IgD-negative memory B cell (primary cell): ENCODE results near the gene SNRK. TPM values are rescaled to one million over a fixed set of nuclear protein-coding genes. Genes with fewer than 3 reads are reported as not detected.

ENCODE experiments used
- H3K27ac Mint-ChIP-seq, 3 donors: one replicate each; pipeline ENCODE4 v1.8.0; 2020 to 2022; ENCODE audit warnings: mild to moderate bottlenecking in 3 of 3, mixed read lengths in 3 of 3, moderate library complexity in 1 of 3
- H3K27me3 Mint-ChIP-seq: one replicate; pipeline ENCODE4 v1.8.0; 2021; ENCODE audit warnings: mixed read lengths
- H3K36me3 Mint-ChIP-seq: one replicate; pipeline ENCODE4 v1.8.0; 2020; ENCODE audit warnings: mild to moderate bottlenecking, mixed read lengths
- H3K4me1 Mint-ChIP-seq, 3 donors: one replicate each; pipeline ENCODE4 v1.8.0; 2020 to 2022; ENCODE audit warnings: mixed read lengths in 3 of 3, mild to moderate bottlenecking in 1 of 3
- H3K4me3 Mint-ChIP-seq, 4 donors: one replicate each; pipeline ENCODE4 v1.8.0; 2020 to 2022; ENCODE audit warnings: mild to moderate bottlenecking in 4 of 4, mixed read lengths in 4 of 4, moderate library complexity in 3 of 4
- H3K9me3 Mint-ChIP-seq, 3 donors: one replicate each; pipeline ENCODE4 v1.8.0; 2020 to 2021; ENCODE audit warnings: mixed read lengths in 3 of 3, mild to moderate bottlenecking in 1 of 3
- polyA plus RNA-seq: library from polyadenylated mRNA; unstranded; fragments of 300-500 nt; fragmentation: Illumina TruSeq; gene quantifications from one replicate; pipeline ENCODE4 v1.2.3, GENCODE V29; 2021

SNRK gene
- polyA plus RNA-seq, 1 donor from 2014 or later: 24.8 TPM

DNA sequence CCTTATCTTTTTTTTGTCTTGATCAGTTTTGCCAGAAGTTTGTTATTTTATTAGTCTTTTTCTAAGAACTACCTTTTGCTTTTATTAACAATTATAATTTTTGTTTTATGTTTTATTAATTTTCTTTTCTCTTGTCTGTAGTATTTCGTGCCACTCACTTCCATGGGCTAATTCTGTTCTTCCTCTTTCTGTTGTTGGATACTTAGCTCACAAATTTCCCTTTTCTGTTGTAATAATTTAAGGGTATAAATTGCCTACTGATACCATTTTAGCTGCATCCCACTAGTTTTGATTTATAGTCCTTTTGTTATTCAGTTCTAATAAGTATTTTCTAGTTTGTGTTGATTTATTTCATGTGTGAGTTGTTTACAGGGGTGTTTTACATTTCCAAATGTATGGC, 48.6 kb downstream of the SNRK start:
- H3K27ac Mint-ChIP-seq: no peak overlapping the region
- H3K27me3 Mint-ChIP-seq: no peaks in the 10 kb centered on the region
- no peak overlapping the region for H3K4me3 Mint-ChIP-seq
- peaks cover 2 to 5% (median 4%) of the 10 kb centered on the region in 3 donors for H3K4me1 Mint-ChIP-seq
- peaks cover 2 to 12% (median 9%) of the 10 kb centered on the region in 3 donors for H3K9me3 Mint-ChIP-seq
- H3K36me3 Mint-ChIP-seq: peaks cover 36% of the 10 kb centered on the region

DNA sequence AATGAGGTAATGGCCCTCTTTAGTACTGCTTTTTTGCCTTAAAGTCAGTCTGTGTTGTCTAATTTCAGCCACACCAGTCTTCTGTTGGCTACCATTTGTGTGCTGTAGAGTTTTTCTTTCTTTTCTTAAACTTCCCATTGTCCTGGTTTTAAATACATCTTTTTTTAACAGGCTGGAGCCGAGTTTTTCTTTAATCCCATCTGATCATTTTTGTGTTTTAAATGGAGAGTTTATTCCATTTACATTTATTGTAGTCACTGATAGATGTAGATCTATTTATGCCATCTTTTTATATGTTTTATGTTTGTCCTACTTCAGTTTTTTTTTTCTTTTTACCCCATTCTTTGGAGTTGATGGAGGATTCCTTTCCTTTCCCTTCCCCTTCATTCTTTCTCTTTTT, 49.5 kb downstream of the SNRK start:
- Mint-ChIP-seq H3K27me3 (no peaks in the 10 kb centered on the region), H3K36me3 (peaks cover 42% of the 10 kb centered on the region), H3K4me3 (peak overlapping the region in 1 of 4 donors; percentile 51), H3K4me1 (peaks cover 2 to 4% (median 3%) of the 10 kb centered on the region in 3 donors), H3K27ac (no peak overlapping the region), H3K9me3 (peaks cover 2 to 12% (median 9%) of the 10 kb centered on the region in 3 donors)

DNA sequence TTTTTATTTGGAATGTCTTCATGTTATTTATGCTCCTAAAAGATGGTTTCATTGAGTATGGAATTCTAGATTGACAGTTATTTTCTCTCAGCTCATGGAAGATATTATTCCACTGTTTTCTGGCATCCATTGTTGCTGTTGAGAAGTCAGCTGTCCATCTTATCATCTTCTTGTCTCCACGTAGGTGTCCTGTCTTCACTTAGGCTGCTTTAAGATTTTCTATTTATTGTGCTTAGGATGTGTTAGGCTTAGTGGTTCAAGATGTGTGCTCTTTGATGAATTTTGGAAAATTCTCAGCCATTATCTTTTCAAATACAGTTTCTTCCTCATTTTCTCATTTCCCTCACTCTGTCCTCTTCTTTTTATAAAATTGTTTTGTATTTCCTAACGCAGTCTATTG, 52.0 kb downstream of the SNRK start:
- Mint-ChIP-seq H3K4me3 (no peak overlapping the region), H3K27ac (no peak overlapping the region), H3K4me1 (peaks cover 0 to 3% (median 2%) of the 10 kb centered on the region in 3 donors), H3K36me3 (peaks cover 37% of the 10 kb centered on the region), H3K27me3 (no peaks in the 10 kb centered on the region), H3K9me3 (peaks cover 1 to 12% (median 9%) of the 10 kb centered on the region in 3 donors)

DNA sequence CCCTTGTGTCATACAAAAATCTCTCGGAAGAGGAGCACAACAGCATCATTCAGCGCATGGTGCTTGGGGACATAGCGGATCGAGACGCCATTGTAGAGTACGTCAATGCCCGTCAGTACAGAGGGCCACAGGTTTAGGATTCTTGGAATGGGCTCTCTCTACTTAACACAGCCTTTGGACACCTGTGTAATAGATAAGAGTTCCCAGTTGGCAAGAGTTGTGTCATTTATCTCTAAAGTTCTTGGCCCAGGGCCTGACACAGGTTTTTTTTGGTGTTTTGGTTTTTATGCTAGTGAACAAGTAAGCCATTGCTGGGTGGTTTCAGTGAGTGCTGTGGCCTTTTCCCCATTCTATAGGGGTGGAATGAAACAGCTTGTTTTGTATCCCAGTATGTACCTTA, 54.1 kb downstream of the SNRK start:
- Mint-ChIP-seq H3K27ac (no peak overlapping the region), H3K27me3 (no peaks in the 10 kb centered on the region), H3K4me1 (peaks cover 0 to 3% (median 1%) of the 10 kb centered on the region in 3 donors), H3K4me3 (no peak overlapping the region), H3K36me3 (peaks cover 35% of the 10 kb centered on the region), H3K9me3 (peaks cover 0 to 9% (median 9%) of the 10 kb centered on the region in 3 donors)

DNA sequence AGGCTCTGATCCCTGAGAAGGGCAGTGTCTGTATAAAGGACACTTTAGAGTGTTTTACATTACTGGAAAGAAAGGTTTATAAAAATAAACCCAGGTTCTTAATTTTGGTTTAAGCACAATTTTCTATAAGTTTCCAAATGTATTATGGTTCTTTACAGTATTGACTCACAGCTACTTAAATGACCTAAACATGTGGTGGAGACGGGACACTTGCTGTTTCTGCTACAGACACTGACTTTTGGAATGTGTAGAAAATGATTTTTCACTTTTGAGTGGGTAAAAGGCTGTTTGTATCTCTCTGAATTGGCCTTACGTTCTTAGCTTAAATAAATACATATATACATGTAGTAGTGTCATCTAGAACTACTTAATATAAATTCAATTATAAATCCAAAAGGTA, 55.4 kb downstream of the SNRK start:
- no peaks in the 10 kb centered on the region for H3K27me3 Mint-ChIP-seq
- peaks cover 0 to 3% (median 1%) of the 10 kb centered on the region in 3 donors for H3K4me1 Mint-ChIP-seq
- H3K9me3 Mint-ChIP-seq: peaks cover 0 to 5% (median 4%) of the 10 kb centered on the region in 3 donors
- H3K4me3 Mint-ChIP-seq: no peak overlapping the region
- no peak overlapping the region for H3K27ac Mint-ChIP-seq
- peaks cover 29% of the 10 kb centered on the region for H3K36me3 Mint-ChIP-seq

DNA sequence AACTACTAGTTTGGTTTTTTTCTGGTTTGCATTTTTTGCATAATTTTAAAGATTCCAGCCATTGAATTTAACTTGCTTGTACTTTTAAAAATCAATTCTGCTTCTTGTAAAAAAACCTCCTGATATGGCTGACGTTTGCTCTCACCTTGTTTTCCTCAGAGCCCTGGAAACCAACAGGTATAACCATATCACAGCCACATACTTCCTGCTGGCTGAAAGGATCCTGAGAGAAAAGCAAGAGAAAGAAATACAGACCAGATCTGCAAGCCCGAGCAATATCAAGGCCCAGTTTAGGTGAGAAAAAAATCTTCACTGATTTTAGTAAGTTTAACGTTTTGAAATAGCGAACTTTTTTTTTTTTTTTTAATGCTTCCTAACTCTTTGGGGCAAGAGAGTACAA, 56.8 kb downstream of the SNRK start:
- Mint-ChIP-seq H3K27me3 (no peaks in the 10 kb centered on the region), H3K36me3 (peaks cover 32% of the 10 kb centered on the region), H3K4me3 (no peak overlapping the region), H3K27ac (no peak overlapping the region), H3K4me1 (peaks cover 0 to 3% (median 3%) of the 10 kb centered on the region in 3 donors), H3K9me3 (peaks cover 0 to 5% (median 4%) of the 10 kb centered on the region in 3 donors)

DNA sequence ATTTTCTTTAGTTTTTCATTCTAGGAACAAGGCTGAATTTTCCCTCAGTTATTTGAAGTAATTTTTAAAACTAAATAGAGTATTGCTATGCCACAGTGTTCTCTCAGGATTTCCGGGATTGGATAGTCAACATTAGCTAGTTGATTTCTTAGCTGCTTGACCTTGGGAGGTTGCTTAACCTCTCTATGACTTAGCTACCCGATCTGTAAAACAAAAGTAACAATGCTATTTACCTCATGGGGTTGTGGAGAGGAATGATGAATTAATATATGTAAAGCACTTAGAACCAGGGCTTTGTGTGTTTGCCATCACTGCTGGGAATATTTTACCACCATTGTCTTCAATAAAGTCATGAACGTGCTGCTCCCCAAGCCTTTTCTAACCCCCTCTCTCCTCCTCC, 57.5 kb downstream of the SNRK start:
- peaks cover 0 to 3% (median 3%) of the 10 kb centered on the region in 3 donors for H3K4me1 Mint-ChIP-seq
- H3K9me3 Mint-ChIP-seq: peaks cover 0 to under 1% (median 0%) of the 10 kb centered on the region in 3 donors
- H3K27ac Mint-ChIP-seq: peak overlapping the region in 1 of 3 donors; percentile 62
- no peak overlapping the region for H3K4me3 Mint-ChIP-seq
- no peaks in the 10 kb centered on the region for H3K27me3 Mint-ChIP-seq
- H3K36me3 Mint-ChIP-seq: peaks cover 30% of the 10 kb centered on the region

DNA sequence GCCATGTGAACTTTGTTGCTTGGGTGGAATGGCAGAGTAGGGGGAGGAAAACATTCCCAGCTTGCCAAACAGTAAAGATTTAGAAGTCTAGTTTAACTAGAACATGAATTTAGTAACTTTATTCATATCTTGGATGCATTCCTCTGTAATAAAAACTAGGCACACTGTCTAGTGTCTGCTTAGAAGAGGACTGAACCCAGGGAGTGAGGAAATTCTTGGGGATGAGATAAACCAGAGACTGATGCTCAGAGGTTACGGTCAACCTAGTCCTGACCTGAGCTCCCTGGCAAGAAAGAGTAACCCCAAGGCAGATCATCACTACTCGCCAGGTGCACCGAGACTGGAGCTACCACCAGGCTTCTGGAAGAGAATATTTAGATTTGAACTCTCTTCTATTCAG, 58.2 kb downstream of the SNRK start:
- no peak overlapping the region for H3K27ac Mint-ChIP-seq
- H3K4me1 Mint-ChIP-seq: peaks cover 0 to 3% (median 3%) of the 10 kb centered on the region in 3 donors
- H3K36me3 Mint-ChIP-seq: peaks cover 35% of the 10 kb centered on the region

DNA sequence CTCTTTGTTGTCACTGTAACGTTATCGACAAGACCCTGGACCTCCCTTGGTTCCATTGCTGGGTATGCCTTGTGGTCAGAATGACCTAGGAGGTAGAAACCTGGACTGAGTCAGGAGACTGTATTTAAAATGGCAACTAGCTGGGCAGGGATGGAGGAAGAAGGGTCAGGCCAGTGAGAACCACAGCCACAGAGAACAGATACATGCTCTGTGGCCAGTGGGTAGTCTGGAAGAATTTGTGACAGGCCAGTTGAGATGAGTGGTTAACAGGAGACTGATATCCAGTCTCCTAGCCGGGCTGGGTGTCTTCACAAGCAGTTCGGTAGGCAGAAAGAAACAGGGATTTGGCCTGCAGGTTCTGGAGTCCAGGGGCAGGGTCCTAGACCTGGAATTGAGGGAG, 58.9 kb downstream of the SNRK start:
- peaks cover 0 to 3% (median 3%) of the 10 kb centered on the region in 3 donors for H3K4me1 Mint-ChIP-seq
- no peaks in the 10 kb centered on the region for H3K27me3 Mint-ChIP-seq
- H3K36me3 Mint-ChIP-seq: peaks cover 35% of the 10 kb centered on the region
- peak overlapping the region in 1 of 3 donors; percentile 60 for H3K27ac Mint-ChIP-seq
- no peak overlapping the region for H3K4me3 Mint-ChIP-seq
- H3K9me3 Mint-ChIP-seq: no peaks in the 10 kb centered on the region

More for the DNA sequence above, 58.2 kb downstream of the SNRK start:
- no peaks in the 10 kb centered on the region for H3K9me3 Mint-ChIP-seq
- H3K4me3 Mint-ChIP-seq: no peak overlapping the region
- H3K27me3 Mint-ChIP-seq: no peaks in the 10 kb centered on the region

DNA sequence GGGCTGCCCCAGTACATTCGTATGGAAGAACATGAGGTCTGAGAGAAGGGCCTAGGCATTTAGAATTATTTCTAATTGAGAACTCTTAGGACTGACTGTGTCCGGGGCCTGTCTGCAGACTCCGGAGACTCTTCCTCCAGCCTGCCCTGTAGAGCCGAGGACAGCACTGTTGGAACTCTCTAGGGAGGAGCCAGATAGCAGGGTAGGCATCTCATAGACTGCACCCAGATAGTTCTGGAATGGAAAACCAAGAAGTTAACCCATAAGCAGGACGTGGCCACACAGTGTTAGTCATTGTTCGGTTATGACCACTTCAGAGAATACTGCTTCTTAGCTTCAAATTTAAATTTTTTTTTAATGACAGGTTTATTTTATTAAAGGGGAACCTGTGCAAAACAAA, 59.5 kb downstream of the SNRK start:
- H3K27ac Mint-ChIP-seq: peak overlapping the region in 1 of 3 donors; percentile 60
- H3K36me3 Mint-ChIP-seq: peaks cover 37% of the 10 kb centered on the region
- H3K4me1 Mint-ChIP-seq: peaks cover 0 to 3% (median 3%) of the 10 kb centered on the region in 3 donors
- H3K9me3 Mint-ChIP-seq: peaks cover 0 to 1% (median 0%) of the 10 kb centered on the region in 3 donors
- H3K4me3 Mint-ChIP-seq: no peak overlapping the region
- H3K27me3 Mint-ChIP-seq: no peaks in the 10 kb centered on the region

DNA sequence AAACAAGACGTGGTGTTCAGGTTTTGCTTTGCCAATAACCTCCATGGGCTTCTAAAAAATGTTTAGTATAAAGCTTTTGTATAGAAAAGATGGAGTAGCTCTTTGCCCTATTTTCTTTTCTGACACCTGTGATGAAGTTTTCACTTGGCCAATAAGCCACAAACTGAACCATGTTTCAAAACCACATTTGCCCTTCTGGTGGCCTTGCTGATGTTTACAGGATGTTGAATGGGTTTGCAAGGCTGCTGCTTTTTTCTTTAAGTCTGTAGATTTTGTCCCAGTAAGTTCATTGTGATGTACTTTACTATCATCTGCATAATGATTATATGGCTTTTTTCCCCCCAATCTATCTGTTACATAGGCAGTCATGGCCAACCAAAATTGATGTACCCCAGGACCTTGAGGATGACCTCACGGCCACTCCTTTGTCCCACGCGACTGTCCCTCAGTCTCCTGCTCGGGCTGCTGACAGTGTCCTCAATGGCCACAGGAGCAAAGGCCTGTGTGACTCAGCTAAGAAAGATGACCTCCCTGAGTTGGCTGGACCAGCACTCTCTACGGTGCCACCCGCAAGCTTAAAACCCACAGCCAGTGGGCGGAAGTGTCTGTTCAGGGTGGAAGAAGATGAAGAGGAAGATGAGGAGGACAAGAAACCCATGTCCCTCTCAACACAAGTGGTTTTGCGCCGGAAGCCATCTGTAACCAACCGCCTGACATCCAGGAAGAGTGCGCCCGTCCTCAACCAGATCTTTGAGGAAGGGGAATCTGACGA, 60.8 kb downstream of the SNRK start:
- Mint-ChIP-seq H3K4me3 (no peak overlapping the region), H3K4me1 (peaks cover 0 to 3% (median 3%) of the 10 kb centered on the region in 3 donors), H3K27me3 (no peaks in the 10 kb centered on the region), H3K27ac (peak overlapping the region; percentile 62 to 95 (median 81)), H3K36me3 (peaks cover 47% of the 10 kb centered on the region), H3K9me3 (peaks cover 5 to 13% (median 5%) of the 10 kb centered on the region in 3 donors)

DNA sequence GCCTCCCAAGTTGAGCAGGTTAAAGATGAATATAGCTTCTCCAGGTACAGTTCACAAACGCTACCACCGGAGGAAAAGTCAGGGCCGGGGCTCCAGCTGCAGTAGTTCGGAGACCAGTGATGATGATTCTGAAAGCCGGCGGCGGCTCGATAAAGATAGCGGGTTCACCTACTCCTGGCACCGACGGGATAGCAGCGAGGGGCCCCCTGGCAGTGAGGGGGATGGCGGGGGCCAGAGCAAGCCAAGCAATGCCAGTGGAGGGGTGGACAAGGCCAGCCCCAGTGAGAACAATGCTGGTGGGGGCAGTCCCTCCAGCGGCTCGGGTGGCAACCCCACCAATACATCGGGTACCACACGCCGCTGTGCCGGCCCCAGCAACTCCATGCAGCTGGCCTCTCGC, 61.4 kb downstream of the SNRK start:
- Mint-ChIP-seq H3K4me3 (no peak overlapping the region), H3K4me1 (peaks cover 0 to 3% (median 3%) of the 10 kb centered on the region in 3 donors), H3K36me3 (peaks cover 45% of the 10 kb centered on the region), H3K27me3 (no peaks in the 10 kb centered on the region), H3K27ac (peak overlapping the region in 2 of 3 donors; percentile 81 to 95), H3K9me3 (peaks cover 7 to 17% (median 8%) of the 10 kb centered on the region in 3 donors)

DNA sequence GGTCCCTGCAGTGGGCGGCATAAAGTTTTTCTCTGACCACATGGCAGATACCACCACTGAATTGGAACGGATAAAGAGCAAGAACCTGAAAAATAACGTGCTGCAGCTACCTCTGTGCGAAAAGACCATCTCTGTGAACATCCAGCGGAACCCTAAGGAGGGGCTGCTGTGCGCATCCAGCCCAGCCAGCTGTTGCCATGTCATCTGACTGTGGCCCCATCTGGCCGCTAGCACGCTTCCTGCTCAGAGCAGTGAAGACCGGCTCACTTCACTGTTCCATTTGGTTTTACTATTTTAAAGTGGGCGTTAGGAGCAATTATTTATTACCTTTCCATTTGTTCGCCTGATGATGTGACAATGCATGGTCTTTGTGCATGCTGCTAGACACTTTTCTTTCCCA, 62.0 kb downstream of the SNRK start:
- Mint-ChIP-seq H3K9me3 (peaks cover 9 to 20% (median 10%) of the 10 kb centered on the region in 3 donors), H3K4me3 (no peak overlapping the region), H3K36me3 (peaks cover 45% of the 10 kb centered on the region), H3K27me3 (no peaks in the 10 kb centered on the region), H3K4me1 (peaks cover 0 to 3% (median 3%) of the 10 kb centered on the region in 3 donors), H3K27ac (no peak overlapping the region)

DNA sequence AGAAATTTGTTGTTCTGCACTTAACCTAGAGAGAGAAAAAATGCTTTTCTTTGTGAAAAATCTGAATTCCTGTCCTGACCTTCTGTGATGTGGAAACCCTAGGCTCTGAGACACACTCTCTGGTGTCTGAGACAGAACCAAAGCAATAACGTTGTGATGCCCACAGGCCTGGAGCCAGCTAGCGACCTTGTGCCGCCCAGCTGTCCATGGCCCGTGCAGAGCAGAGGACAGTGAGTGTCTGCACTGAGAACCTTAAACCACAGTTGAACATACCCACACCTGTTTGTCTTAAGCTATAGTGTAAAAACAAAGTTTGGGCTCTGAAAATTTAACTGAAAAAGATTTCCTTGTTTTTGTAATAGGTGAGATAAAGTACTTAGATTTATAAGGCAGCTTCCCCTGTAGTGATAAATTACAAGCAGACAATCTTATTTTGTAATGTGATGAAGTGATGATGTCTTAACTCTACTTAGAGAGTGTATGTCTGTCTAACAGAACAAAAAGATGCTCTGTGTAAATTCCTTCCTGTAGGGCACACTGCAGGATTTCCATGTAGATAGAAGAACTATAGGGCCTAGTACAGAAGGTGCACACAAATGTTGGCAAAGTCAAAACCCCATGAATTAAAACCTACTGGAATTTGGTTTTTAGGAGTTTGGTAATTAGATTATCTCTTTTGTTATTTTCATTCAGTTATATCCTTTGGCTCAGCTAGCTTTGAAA, 62.7 kb downstream of the SNRK start:
- H3K9me3 Mint-ChIP-seq: peaks cover 9 to 24% (median 13%) of the 10 kb centered on the region in 3 donors
- H3K27ac Mint-ChIP-seq: no peak overlapping the region
- H3K4me1 Mint-ChIP-seq: peaks cover 0 to 3% (median 3%) of the 10 kb centered on the region in 3 donors
- H3K36me3 Mint-ChIP-seq: peaks cover 43% of the 10 kb centered on the region
- no peak overlapping the region for H3K4me3 Mint-ChIP-seq
- H3K27me3 Mint-ChIP-seq: no peaks in the 10 kb centered on the region

DNA sequence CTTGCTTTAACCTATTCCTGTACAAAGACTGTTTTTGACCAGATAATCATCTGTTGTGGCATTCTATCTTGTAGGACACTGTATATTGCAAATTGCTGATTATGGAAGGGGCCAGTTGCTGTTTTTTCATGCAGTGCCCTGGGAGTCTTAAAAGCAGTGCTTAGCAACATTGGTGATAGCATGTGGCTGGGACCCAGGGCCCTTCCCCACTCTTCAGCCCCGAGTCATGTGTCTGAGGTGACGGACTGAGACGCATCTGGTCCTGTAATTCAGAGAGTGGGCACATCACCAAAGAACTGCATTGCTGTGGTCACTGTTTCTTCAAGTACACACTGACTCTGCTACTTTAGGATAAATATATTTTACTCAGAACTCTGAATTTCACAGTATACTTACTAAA, 63.4 kb downstream of the SNRK start:
- H3K4me1 Mint-ChIP-seq: peaks cover 0 to 6% (median 3%) of the 10 kb centered on the region in 3 donors
- H3K36me3 Mint-ChIP-seq: peaks cover 43% of the 10 kb centered on the region

More for the DNA sequence above, 63.4 kb downstream of the SNRK start:
- Mint-ChIP-seq H3K9me3 (peaks cover 11 to 31% (median 14%) of the 10 kb centered on the region in 3 donors), H3K4me3 (no peak overlapping the region), H3K27ac (no peak overlapping the region), H3K27me3 (no peaks in the 10 kb centered on the region)
